ENCODE measurements around the gene DTX3. TPM values are rescaled to one million over a fixed set of nuclear protein-coding genes. Genes with fewer than 3 reads are reported as not detected.

DTX3 gene
- total and polyA plus RNA-seq, 2 of the 13 experiments (the other 11 are each of a cell fraction or from before 2014, with no cell fraction given), result 9.0 to 27.2 TPM

DNA sequence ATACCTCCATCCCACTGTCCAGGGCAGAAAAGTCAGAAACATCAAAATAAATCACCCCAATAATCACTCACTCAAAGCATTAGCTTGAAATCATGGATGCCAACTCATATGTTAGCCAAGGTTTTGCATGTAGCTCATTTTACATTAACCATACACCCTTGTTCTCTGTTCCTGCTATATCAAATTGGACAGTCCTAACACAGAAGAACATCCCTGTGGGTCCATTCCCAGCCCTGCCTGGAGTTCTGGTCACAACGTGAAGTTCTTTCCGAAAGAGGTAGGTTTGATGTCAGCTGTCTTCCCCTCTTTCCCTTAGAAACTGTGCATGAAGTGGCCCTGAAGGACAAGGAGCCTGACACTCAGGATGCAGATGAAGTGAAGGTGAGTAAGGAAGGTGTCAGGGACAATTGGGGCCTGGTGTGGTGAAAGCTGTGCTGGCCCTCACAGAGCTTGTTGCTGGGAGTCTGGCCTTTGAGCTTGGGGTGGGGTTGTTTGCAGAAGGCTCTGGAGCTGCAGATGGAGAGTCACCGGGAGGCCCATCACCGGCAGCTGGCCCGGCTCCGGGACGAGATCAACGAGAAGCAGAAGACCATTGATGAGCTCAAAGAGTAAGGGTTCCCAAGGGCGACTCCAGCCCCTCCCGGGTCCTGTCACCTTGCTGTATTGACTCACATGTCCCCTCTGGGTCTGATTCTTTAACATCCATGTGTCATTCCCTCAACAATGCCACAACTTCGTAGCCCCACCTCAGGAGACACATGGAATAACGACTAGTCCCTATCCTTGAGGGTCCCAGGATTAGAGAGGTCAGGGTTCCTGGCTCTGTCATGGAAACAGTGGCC is 28.6 kb upstream of the DTX3 start (continued):
- TF ChIP-seq TARDBP (CRISPR knock-in tag; IDR thresholded peaks at IDR 0.05), result 0 out of 2 replicates have a peak, but pooled peaks have one; percentile 10
- no peak for TF ChIP-seq RELA (CRISPR knock-in tag; IDR thresholded peaks at IDR 0.05)
- peak; percentile 21; the same call in 1 of the 2 replicates for TF ChIP-seq KMT2B (CRISPR knock-in tag; IDR thresholded peaks at IDR 0.05)
- TF ChIP-seq ZSCAN31 (CRISPR knock-in tag; IDR thresholded peaks at IDR 0.05; ENCODE audit: low read depth), result peak; percentile 91
- no peak for TF ChIP-seq ZNF484 (CRISPR knock-in tag; IDR thresholded peaks at IDR 0.05; ENCODE audit: borderline replicate concordance, low read depth)
- peak; percentile 65; the same call in 1 of the 2 replicates for TF ChIP-seq SIN3A (IDR thresholded peaks at IDR 0.05; ENCODE audit: borderline replicate concordance, low read depth, low read length)
- peak; percentile 85; the same call in 1 of the 2 replicates for TF ChIP-seq PHF21A (CRISPR knock-in tag; IDR thresholded peaks at IDR 0.05)
- TF ChIP-seq MXD3 (CRISPR knock-in tag; IDR thresholded peaks at IDR 0.05), result peak; percentile 32; the same call in 1 of the 2 replicates
- peak; percentile 57; the same call in 1 of the 2 replicates for TF ChIP-seq KDM5B (CRISPR knock-in tag; IDR thresholded peaks at IDR 0.05; ENCODE audit: borderline replicate concordance)
- peak; percentile 81 for TF ChIP-seq SALL1 (CRISPR knock-in tag; IDR thresholded peaks at IDR 0.05)
- TF ChIP-seq MTF2 (CRISPR knock-in tag; IDR thresholded peaks at IDR 0.05; ENCODE audit: borderline replicate concordance), result no peak
- no peak for TF ChIP-seq ZBTB14 (CRISPR knock-in tag; IDR thresholded peaks at IDR 0.05)
- TF ChIP-seq EED (CRISPR knock-in tag; IDR thresholded peaks at IDR 0.05), result 0 out of 2 replicates have a peak, but pooled peaks have one; percentile 45
- TF ChIP-seq WIZ (CRISPR knock-in tag; IDR thresholded peaks at IDR 0.05), result 0 out of 2 replicates have a peak, but pooled peaks have one; percentile 29
- TF ChIP-seq, protein P1, sequence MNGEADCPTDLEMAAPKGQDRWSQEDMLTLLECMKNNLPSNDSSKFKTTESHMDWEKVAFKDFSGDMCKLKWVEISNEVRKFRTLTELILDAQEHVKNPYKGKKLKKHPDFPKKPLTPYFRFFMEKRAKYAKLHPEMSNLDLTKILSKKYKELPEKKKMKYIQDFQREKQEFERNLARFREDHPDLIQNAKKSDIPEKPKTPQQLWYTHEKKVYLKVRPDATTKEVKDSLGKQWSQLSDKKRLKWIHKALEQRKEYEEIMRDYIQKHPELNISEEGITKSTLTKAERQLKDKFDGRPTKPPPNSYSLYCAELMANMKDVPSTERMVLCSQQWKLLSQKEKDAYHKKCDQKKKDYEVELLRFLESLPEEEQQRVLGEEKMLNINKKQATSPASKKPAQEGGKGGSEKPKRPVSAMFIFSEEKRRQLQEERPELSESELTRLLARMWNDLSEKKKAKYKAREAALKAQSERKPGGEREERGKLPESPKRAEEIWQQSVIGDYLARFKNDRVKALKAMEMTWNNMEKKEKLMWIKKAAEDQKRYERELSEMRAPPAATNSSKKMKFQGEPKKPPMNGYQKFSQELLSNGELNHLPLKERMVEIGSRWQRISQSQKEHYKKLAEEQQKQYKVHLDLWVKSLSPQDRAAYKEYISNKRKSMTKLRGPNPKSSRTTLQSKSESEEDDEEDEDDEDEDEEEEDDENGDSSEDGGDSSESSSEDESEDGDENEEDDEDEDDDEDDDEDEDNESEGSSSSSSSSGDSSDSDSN (CRISPR knock-in tag; IDR thresholded peaks at IDR 0.05), result peak; percentile 79
- peak; percentile 40; the same call in 1 of the 2 replicates for TF ChIP-seq DPF2 (CRISPR knock-in tag; IDR thresholded peaks at IDR 0.05; ENCODE audit: borderline replicate concordance, low read depth)
- TF ChIP-seq ZNF503 (CRISPR knock-in tag; IDR thresholded peaks at IDR 0.05), result peak; percentile 64; the same call in 1 of the 2 replicates
- no peak for TF ChIP-seq SRSF4 (IDR thresholded peaks at IDR 0.05; ENCODE audit: low read depth, low read length, poor library complexity, severe bottlenecking)
- TF ChIP-seq ZNF629 (CRISPR knock-in tag; conservative IDR thresholded peaks at IDR 0.05), result peak; percentile 24; the same call in 1 of the 2 replicates
- no peak for TF ChIP-seq ZFP41 (CRISPR knock-in tag; IDR thresholded peaks at IDR 0.05; ENCODE audit: borderline replicate concordance)
- no peak; the same call in 1 of the 2 replicates for TF ChIP-seq DNMT3B (CRISPR knock-in tag; conservative IDR thresholded peaks at IDR 0.05)
- TF ChIP-seq ZSCAN20 (CRISPR knock-in tag; IDR thresholded peaks at IDR 0.05; ENCODE audit: borderline replicate concordance), result no peak

Data from HepG2 (cell line).